ENCODE results near the gene TMPRSS4.

DNA sequence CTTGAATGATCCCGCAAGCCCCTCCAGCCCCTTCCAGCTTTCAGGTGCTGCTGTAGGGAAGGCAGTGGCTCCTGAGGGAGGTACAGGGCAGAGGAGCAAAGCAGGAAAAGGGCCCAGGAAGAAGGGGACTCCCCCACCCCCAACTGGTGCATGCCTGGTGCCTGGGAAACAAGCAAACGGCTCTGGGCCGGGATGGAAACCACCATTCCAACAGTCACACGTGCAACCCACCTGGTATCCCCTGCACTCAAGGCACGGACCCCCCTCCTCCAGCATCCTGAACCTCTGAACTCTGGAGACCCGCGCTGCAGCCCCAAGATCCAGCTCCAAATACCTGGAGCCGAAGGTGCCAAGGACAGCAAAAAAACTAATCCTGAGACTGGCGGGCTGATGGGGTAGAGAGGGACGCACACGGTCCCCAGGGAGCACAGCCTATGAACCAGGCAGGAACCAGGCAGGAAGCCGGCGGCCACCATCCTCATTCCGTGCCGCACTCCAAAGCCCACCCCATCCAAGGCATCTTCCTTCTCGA lies 75.2 kb downstream of the TMPRSS4 start:
- TF ChIP-seq, protein P1, sequence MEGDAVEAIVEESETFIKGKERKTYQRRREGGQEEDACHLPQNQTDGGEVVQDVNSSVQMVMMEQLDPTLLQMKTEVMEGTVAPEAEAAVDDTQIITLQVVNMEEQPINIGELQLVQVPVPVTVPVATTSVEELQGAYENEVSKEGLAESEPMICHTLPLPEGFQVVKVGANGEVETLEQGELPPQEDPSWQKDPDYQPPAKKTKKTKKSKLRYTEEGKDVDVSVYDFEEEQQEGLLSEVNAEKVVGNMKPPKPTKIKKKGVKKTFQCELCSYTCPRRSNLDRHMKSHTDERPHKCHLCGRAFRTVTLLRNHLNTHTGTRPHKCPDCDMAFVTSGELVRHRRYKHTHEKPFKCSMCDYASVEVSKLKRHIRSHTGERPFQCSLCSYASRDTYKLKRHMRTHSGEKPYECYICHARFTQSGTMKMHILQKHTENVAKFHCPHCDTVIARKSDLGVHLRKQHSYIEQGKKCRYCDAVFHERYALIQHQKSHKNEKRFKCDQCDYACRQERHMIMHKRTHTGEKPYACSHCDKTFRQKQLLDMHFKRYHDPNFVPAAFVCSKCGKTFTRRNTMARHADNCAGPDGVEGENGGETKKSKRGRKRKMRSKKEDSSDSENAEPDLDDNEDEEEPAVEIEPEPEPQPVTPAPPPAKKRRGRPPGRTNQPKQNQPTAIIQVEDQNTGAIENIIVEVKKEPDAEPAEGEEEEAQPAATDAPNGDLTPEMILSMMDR (IDR thresholded peaks at IDR 0.05), result no peak
- no peak for TF ChIP-seq EZH2 (IDR thresholded peaks at IDR 0.05; ENCODE audit: borderline replicate concordance, insufficient read depth, low read depth, low read length, poor library complexity, severe bottlenecking)

All from B cell (primary cell).